HG03469 (cell line): ENCODE data around the gene ISG20L2.

Experiments
- ATAC-seq: cut with Tn5 transposase; IDR thresholded peaks from one replicate; pipeline ENCODE4 v1.9.1; 2021; ENCODE audit warnings: mild to moderate bottlenecking, moderate library complexity, moderate number of reproducible peaks; ENCODE audit not compliant: unreplicated experiment

Gene ISG20L2

GRCh38 chr1:156691665-156692440 is 36.7 kb downstream of the ISG20L2 start:
- no peak for ATAC-seq

GRCh38 chr1:156691191-156691590 is 37.4 kb downstream of the ISG20L2 start:
- no peak for ATAC-seq

GRCh38 chr1:156690675-156691036 is 37.9 kb downstream of the ISG20L2 start:
- ATAC-seq: no peak

- ATAC-seq: no peak
Observed at GRCh38 chr1:156689953-156690674, 38.5 kb downstream of the ISG20L2 start.

- no peak for ATAC-seq
Observed at GRCh38 chr1:156689035-156689952, 39.3 kb downstream of the ISG20L2 start.

- no peak for ATAC-seq
Observed at GRCh38 chr1:156684227-156684782, 44.3 kb downstream of the ISG20L2 start.

- no peak for ATAC-seq
Observed at GRCh38 chr1:156682166-156682890, 46.2 kb downstream of the ISG20L2 start.

- no peak for ATAC-seq
Observed at GRCh38 chr1:156681196-156681960, 47.2 kb downstream of the ISG20L2 start.

GRCh38 chr1:156680056-156680455 is 48.5 kb downstream of the ISG20L2 start:
- ATAC-seq: no peak

- no peak for ATAC-seq
Observed at GRCh38 chr1:156677616-156678596, 50.7 kb downstream of the ISG20L2 start.

GRCh38 chr1:156676820-156677615 is 51.5 kb downstream of the ISG20L2 start, which contains the start of gene NES:
TSS of gene NES (minus strand) at chr1:156677407. CDS start at chr1:156677264, 143 bp downstream.
- ATAC-seq: no peak

- ATAC-seq: no peak
Observed at GRCh38 chr1:156676114-156676819, 52.3 kb downstream of the ISG20L2 start.

- ATAC-seq: no peak
Observed at GRCh38 chr1:156675210-156676113, 53.1 kb downstream of the ISG20L2 start.

- ATAC-seq: no peak
Observed at GRCh38 chr1:156673387-156674121, 55.0 kb downstream of the ISG20L2 start.
